ENCODE results near the gene AARS1.

AARS1 gene

GRCh38 chr16:70306880-70307279 lies 17.6 kb upstream of the AARS1 start:
- H3K4me3 ChIP-seq (ENCODE audit: low read depth, low read length), result no peak overlapping the region
- no peak for TF ChIP-seq CTCF (IDR thresholded peaks at IDR 0.05; ENCODE audit: control insufficient read depth, extremely low read depth, insufficient read depth)
- no peak for DNase-seq (ENCODE audit: low read depth)

GRCh38 chr16:70304892-70305448 lies 15.7 kb upstream of the AARS1 start:
- DNase-seq (ENCODE audit: low read depth), result no peak
- TF ChIP-seq CTCF (IDR thresholded peaks at IDR 0.05; ENCODE audit: control insufficient read depth, extremely low read depth, insufficient read depth), result no peak
- H3K4me3 ChIP-seq (ENCODE audit: low read depth, low read length), result no peak overlapping the region

GRCh38 chr16:70302745-70303144 lies 13.4 kb upstream of the AARS1 start:
- DNase-seq (ENCODE audit: low read depth), result no peak
- TF ChIP-seq CTCF (IDR thresholded peaks at IDR 0.05; ENCODE audit: control insufficient read depth, extremely low read depth, insufficient read depth), result no peak
- H3K4me3 ChIP-seq (ENCODE audit: low read depth, low read length), result no peak overlapping the region

GRCh38 chr16:70301121-70301520 lies 11.8 kb upstream of the AARS1 start:
- H3K4me3 ChIP-seq (ENCODE audit: low read depth, low read length), result no peak overlapping the region
- no peak for TF ChIP-seq CTCF (IDR thresholded peaks at IDR 0.05; ENCODE audit: control insufficient read depth, extremely low read depth, insufficient read depth)
- DNase-seq (ENCODE audit: low read depth), result no peak

- TF ChIP-seq CTCF (IDR thresholded peaks at IDR 0.05; ENCODE audit: control insufficient read depth, extremely low read depth, insufficient read depth), result no peak
- H3K4me3 ChIP-seq (ENCODE audit: low read depth, low read length), result peak within 1 kb of the TSS; percentile 81
- DNase-seq (ENCODE audit: low read depth), result no peak
Observed at GRCh38 chr16:70298988-70299938, 10.0 kb upstream of the AARS1 start, which contains the start of gene DDX19B. DDX19B (plus strand) TSS chr16:70299186; CDS start chr16:70299298, 112 bp downstream.

- DNase-seq (ENCODE audit: low read depth), result no peak
- no peak overlapping the region for H3K4me3 ChIP-seq (ENCODE audit: low read depth, low read length)
- TF ChIP-seq CTCF (IDR thresholded peaks at IDR 0.05; ENCODE audit: control insufficient read depth, extremely low read depth, insufficient read depth), result no peak
Observed at GRCh38 chr16:70295634-70296033, 6.3 kb upstream of the AARS1 start.

Data from LNCaP clone FGC (cell line).